A549 (cell line): ENCODE data around the gene S100A4. TPM values are rescaled to one million over a fixed set of nuclear protein-coding genes. Genes with fewer than 3 reads are reported as not detected.

Source experiments
- ATAC-seq, 2 experiments: fragments of 200-7000 bp in 1 of 2; fragments of >200 bp in 1 of 2; cut with Nextera tagmentation in 1 of 2; cut with Tn5 transposase in 1 of 2; 3 replicates each; pipeline versions ENCODE4 v1.8.0 to v1.9.1; 2018 to 2020; ENCODE audit warnings: mild to moderate bottlenecking in 1 of 2, moderate library complexity in 1 of 2
- CTCF ChIA-PET: fragments of 300-600 bp; sonication (Branson Sonifier 250); formaldehyde crosslinking; extraction: SDS; loops from one replicate; lab custom pipeline; 2021; ENCODE audit warnings: antibody characterized with exemption, inconsistent platforms; lab: Yijun Ruan, JAX
- POLR2A ChIA-PET: fragments of 350-600 bp; formaldehyde crosslinking; extraction: SDS; loops from one replicate; lab custom pipeline; 2021; ENCODE audit warnings: antibody characterized with exemption, inconsistent platforms; lab: Yijun Ruan, JAX
- DNase-seq, 2 experiments: peaks; one replicate each; pipeline versions ENCODE4 v3.0.0 to v3.0.0-alpha.2; 2011 to 2016; ENCODE audit warnings: low read depth in 1 of 2, low spot score in 1 of 2
- FAIRE-seq: peaks from 2 replicates; lab custom pipeline; 2011; peaks lifted over from hg19 to GRCh38; lab: Jason Lieb, UNC
- H3K27ac ChIP-seq, 2 experiments: fragments of >200 bp; sonication (Bioruptor Twin); formaldehyde crosslinking; 3 replicates each; pipeline ENCODE4 v1.5.1; 2016 to 2017
- H3K4me1 ChIP-seq: fragments of >200 bp; sonication (Bioruptor Twin); formaldehyde crosslinking; 3 replicates; pipeline ENCODE4 v1.6.1; 2016
- H3K4me2 ChIP-seq: fragments of >200 bp; sonication (Bioruptor Twin); formaldehyde crosslinking; 3 replicates; pipeline ENCODE4 v1.6.1; 2016
- H3K4me3 ChIP-seq: fragments of >200 bp; sonication (Bioruptor Twin); formaldehyde crosslinking; 3 replicates; pipeline ENCODE4 v1.5.1; 2016
- H3K9me3 ChIP-seq: fragments of >200 bp; sonication (Bioruptor Twin); formaldehyde crosslinking; 3 replicates; pipeline ENCODE4 v1.6.1; 2016
- ATOH8 ChIP-seq: fragments of 250-450 bp; sonication (Bioruptor Pico); IDR thresholded peaks from 2 replicates; pipeline ENCODE4 v1.5.0; 2020; ENCODE audit warnings: low read depth, mild to moderate bottlenecking, moderate library complexity
- CHD4 ChIP-seq: fragments of 200-600 bp; sonication (generic); IDR thresholded peaks from 2 replicates; pipeline ENCODE4 v1.6.1; 2016; ENCODE audit warnings: antibody characterized with exemption, mild to moderate bottlenecking, borderline replicate concordance
- E2F6 ChIP-seq: IDR thresholded peaks from 2 replicates; pipeline ENCODE4 v1.6.1; 2012; ENCODE audit warnings: low read depth, borderline replicate concordance
- EHF ChIP-seq: fragments of 250-450 bp; sonication (Bioruptor Pico); IDR thresholded peaks from 2 replicates; pipeline ENCODE4 v1.5.0; 2020; ENCODE audit warnings: mild to moderate bottlenecking
- EHMT2 ChIP-seq: fragments of 200-600 bp; sonication (generic); IDR thresholded peaks from 2 replicates; pipeline ENCODE4 v1.6.1; 2016; ENCODE audit warnings: antibody characterized with exemption, low read depth, mild to moderate bottlenecking, moderate library complexity
- EP300 ChIP-seq, 2 experiments: fragments of >200 bp; sonication (Bioruptor Twin); formaldehyde crosslinking; IDR thresholded peaks; 2 replicates in 1 of 2; 3 replicates in 1 of 2; pipeline ENCODE4 v1.6.1; 2016 to 2017
- FOSB ChIP-seq: fragments of 250-450 bp; sonication (Bioruptor Pico); IDR thresholded peaks from 2 replicates; pipeline ENCODE4 v1.5.0; 2020; ENCODE audit warnings: mild to moderate bottlenecking, moderate library complexity
- FOSL2 ChIP-seq, 2 experiments: fragments of 450-650 bp in 1 of 2; fragments of >200 bp in 1 of 2; sonication (Bioruptor Twin) in 1 of 2; formaldehyde crosslinking; IDR thresholded peaks; 2 replicates each; pipeline versions ENCODE4 v1.5.0 to v1.6.1; 2016 to 2020; ENCODE audit warnings: mild to moderate bottlenecking in 1 of 2, moderate library complexity in 1 of 2
- GATA3 ChIP-seq: IDR thresholded peaks from 2 replicates; pipeline ENCODE4 v1.6.1; 2012; ENCODE audit warnings: borderline replicate concordance
- MAZ ChIP-seq: fragments of 150-350 bp; IDR thresholded peaks from 2 replicates; pipeline ENCODE4 v1.6.1; 2014; ENCODE audit warnings: antibody characterized with exemption, low read depth, low read length, borderline replicate concordance
- MYC ChIP-seq: IDR thresholded peaks from 2 replicates; pipeline ENCODE4 v1.6.1; 2012; ENCODE audit warnings: mild to moderate bottlenecking, inconsistent platforms, low read length, improper control_type of control experiment, borderline replicate concordance
- NR3C1 ChIP-seq: fragments of >200 bp; sonication (Bioruptor Twin); formaldehyde crosslinking; IDR thresholded peaks from 3 replicates; pipeline ENCODE4 v1.6.1; 2017
- RFX5 ChIP-seq: fragments of 450-650 bp; IDR thresholded peaks from 2 replicates; pipeline ENCODE4 v1.7.1; 2014; ENCODE audit warnings: antibody characterized with exemption, mild to moderate bottlenecking, moderate library complexity
- RNF2 ChIP-seq: fragments of 200-600 bp; sonication (generic); IDR thresholded peaks from 2 replicates; pipeline ENCODE4 v1.6.1; 2016; ENCODE audit warnings: low read depth, mild to moderate bottlenecking, antibody characterized with exemption, moderate library complexity, borderline replicate concordance
- SMC3 ChIP-seq: fragments of >200 bp; sonication (Bioruptor Twin); formaldehyde crosslinking; IDR thresholded peaks from 3 replicates; pipeline ENCODE4 v1.6.1; 2018; ENCODE audit warnings: inconsistent platforms
- ZFP36 ChIP-seq: fragments of 450-650 bp; IDR thresholded peaks from 2 replicates; pipeline ENCODE4 v1.6.1; 2014; ENCODE audit warnings: borderline replicate concordance; ENCODE audit not compliant: partially characterized antibody
- ZNF302 ChIP-seq: fragments of 250-450 bp; sonication (Bioruptor Pico); IDR thresholded peaks from 2 replicates; pipeline ENCODE4 v1.9.0; 2021; ENCODE audit warnings: inconsistent platforms, mild to moderate bottlenecking, moderate library complexity
- WGBS: methylation state at CpG from one replicate; pipeline ENCODE4 v1.1.6; 2017; ENCODE audit errors: missing lambda C conversion rate; 5-methylcytosine and 5-hydroxymethylcytosine counted together
- polyA plus RNA-seq, 4 experiments: library from polyadenylated mRNA; depleted of rRNA in 3 of 4; stranded (reverse); fragments of >200 nt; fragmentation: RNase III in 1 of 4; extraction: RNeasy Plus Mini Kit Qiagen cat#74134 plus additional on column Dnase treatment in 1 of 4; gene quantifications; 2 replicates in 3 of 4; 3 replicates in 1 of 4; pipeline ENCODE4 v1.2.3, GENCODE V29; 2011 to 2017
- TF ChIP-seq, protein P1 (sequence below): fragments of 450-650 bp; IDR thresholded peaks from 2 replicates; pipeline ENCODE4 v1.6.1; 2014; ENCODE audit warnings: antibody characterized with exemption
- TF ChIP-seq, protein P2 (sequence below): IDR thresholded peaks from 2 replicates; pipeline ENCODE4 v1.6.1; 2012

S100A4 gene
- polyA plus RNA-seq, 2 of the 4 experiments (the other 2 are of a cell fraction): 590 to 2,584 TPM

DNA sequence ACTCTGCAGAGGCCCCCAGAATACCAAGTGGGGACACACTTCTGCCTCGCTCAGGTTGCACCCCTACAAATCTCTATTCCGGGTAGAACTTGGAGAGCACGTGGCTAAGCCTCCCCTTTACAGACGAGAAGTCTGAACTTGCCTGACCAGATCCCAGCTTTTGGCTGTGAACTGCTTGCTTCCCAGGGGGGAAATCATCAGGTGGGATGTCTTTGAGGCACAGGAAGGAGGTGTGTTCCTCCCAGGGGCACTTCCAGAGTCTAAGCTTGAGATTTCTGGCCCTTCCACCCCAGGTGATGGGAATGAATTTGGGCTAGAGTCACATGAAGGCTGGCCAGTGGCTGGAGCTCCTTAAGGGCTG, 4.8 kb upstream of the S100A4 start:
- no peak overlapping the region for H3K4me3 ChIP-seq
- ATAC-seq (no peak), DNase-seq (no peak), FAIRE-seq (no peak)
- ChIA-PET POLR2A (interaction anchor here (2.2 to 4.1 kb wide), 2 partner anchors 16 kb away, joined by 9 to 18 read pairs; no protein-coding TSS in a partner anchor), CTCF (interaction anchor here (1.0 to 16.2 kb wide), 8 partner anchors 13 to 198 kb away, joined by 3 to 141 read pairs (median 20); partner anchors contain the start of genes S100A2 and S100A6)
- H3K4me2 ChIP-seq: peak overlapping the region; percentile 99; the same call in 2 of the 3 replicates
- peaks cover 76% of the 10 kb centered on the region for H3K4me1 ChIP-seq
- no peak for TF ChIP-seq ZFP36
- no peak for TF ChIP-seq EP300 (IDR thresholded peaks at IDR 0.05)
- TF ChIP-seq MYC: no peak
- no peak for TF ChIP-seq NR3C1
- no peak for TF ChIP-seq ZNF302 (CRISPR knock-in tag)
- TF ChIP-seq E2F6: no peak
- no peak for TF ChIP-seq RFX5
- no peak for TF ChIP-seq FOSL2 (IDR thresholded peaks at IDR 0.05)
- TF ChIP-seq FOSL2 (CRISPR knock-in tag; IDR thresholded peaks at IDR 0.05): no peak
- TF ChIP-seq, protein P1, sequence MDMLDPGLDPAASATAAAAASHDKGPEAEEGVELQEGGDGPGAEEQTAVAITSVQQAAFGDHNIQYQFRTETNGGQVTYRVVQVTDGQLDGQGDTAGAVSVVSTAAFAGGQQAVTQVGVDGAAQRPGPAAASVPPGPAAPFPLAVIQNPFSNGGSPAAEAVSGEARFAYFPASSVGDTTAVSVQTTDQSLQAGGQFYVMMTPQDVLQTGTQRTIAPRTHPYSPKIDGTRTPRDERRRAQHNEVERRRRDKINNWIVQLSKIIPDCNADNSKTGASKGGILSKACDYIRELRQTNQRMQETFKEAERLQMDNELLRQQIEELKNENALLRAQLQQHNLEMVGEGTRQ: no peak
- no peak for TF ChIP-seq ATOH8 (CRISPR knock-in tag)
- TF ChIP-seq EHF: no peak
- TF ChIP-seq SMC3: no peak
- TF ChIP-seq RNF2: no peak
- no peaks in the 10 kb centered on the region for H3K9me3 ChIP-seq
- 86% methylated on average over 4 of the region's 4 CpGs for WGBS
- H3K27ac ChIP-seq: peak overlapping the region; percentile 96 to 97

DNA sequence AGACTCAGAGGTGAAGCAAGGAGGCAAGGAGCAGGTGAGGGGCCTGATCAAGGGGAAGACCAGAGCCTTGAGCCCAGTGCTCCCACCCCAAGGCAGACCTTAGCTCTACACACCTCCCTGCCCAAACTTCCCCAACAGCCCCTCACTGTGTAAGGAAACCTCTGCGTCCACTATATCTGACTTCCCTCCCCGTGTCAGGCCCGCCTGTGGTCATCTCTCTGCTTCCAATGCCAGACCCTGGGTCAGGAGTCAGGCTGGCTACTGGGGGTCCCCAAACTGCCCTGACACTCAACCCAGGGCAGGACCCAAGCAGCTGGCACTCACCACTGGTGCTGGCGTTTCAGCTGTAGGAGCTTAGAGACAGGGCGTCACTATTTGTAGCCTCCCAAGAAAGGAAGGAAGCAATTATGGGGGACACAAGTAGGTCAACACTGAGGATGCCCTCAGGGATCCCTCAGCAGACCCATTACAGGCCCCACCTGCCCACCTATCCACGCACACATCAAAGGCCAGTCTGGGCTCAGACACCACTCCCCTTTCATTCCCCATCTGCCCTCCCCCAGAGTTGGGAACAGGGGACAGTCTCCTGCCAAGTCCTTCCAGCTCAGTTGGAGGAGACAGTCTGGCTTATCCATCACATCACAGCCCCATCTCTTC, 4.3 kb upstream of the S100A4 start:
- ATAC-seq: no peak
- H3K9me3 ChIP-seq: no peaks in the 10 kb centered on the region
- FAIRE-seq: no peak
- H3K27ac ChIP-seq: peak overlapping the region; percentile 96 to 97
- POLR2A ChIA-PET: interaction anchor here (2.2 to 4.1 kb wide), 2 partner anchors 15 to 16 kb away, joined by 9 to 18 read pairs; no protein-coding TSS in a partner anchor
- WGBS: 92% methylated on average over 6 of the region's 6 CpGs
- H3K4me1 ChIP-seq: peaks cover 78% of the 10 kb centered on the region
- CTCF ChIA-PET: interaction anchor here (0.8 to 16.2 kb wide), 8 partner anchors 9 to 196 kb away, joined by 3 to 141 read pairs (median 20); partner anchors contain the start of genes S100A2, S100A5 and S100A6
- no peak overlapping the region for H3K4me3 ChIP-seq
- no peak for DNase-seq
- H3K4me2 ChIP-seq: peak overlapping the region; percentile 99
- TF ChIP-seq, protein P2, sequence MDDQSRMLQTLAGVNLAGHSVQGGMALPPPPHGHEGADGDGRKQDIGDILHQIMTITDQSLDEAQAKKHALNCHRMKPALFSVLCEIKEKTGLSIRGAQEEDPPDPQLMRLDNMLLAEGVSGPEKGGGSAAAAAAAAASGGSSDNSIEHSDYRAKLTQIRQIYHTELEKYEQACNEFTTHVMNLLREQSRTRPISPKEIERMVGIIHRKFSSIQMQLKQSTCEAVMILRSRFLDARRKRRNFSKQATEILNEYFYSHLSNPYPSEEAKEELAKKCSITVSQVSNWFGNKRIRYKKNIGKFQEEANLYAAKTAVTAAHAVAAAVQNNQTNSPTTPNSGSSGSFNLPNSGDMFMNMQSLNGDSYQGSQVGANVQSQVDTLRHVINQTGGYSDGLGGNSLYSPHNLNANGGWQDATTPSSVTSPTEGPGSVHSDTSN: no peak
- TF ChIP-seq MAZ (no peak), GATA3 (no peak), FOSB (CRISPR knock-in tag) (no peak), CHD4 (no peak), EHMT2 (no peak), FOSL2 (IDR thresholded peaks at IDR 0.05) (no peak), FOSL2 (CRISPR knock-in tag; IDR thresholded peaks at IDR 0.05) (no peak), ZNF302 (CRISPR knock-in tag) (no peak)
